Kidney glomerular epithelial cell (primary cell): ENCODE data around the gene CERS6.
"Not testable (repeated sequence)": the region's sequence is repeated elsewhere in the genome, so short reads cannot be mapped to it uniquely, and the experiment has no call there.

Source experiments
- DNase-seq: peaks from one replicate; lab custom pipeline; 2025; lab: John Stamatoyannopoulos, UW

CERS6 gene

DNA sequence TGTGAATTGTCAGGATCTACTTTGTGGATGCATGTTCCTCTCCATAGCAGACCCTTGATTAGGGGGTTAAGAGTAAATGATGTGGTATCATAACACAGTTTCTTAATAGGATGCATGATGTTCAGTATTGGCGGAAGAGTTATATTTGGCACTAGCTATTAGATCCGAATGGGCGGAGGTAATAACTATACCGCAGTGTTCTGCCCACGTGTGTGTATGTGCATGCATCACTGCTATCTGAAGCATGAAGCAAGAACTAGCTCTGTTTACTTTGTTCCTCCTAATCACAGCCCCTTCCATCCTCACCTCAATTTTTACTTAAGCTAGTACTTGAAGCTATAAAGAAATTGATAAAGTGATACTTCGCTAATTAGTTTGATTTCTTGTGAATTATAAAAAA is 186.8 kb downstream of the CERS6 start:
- no peak for DNase-seq

DNA sequence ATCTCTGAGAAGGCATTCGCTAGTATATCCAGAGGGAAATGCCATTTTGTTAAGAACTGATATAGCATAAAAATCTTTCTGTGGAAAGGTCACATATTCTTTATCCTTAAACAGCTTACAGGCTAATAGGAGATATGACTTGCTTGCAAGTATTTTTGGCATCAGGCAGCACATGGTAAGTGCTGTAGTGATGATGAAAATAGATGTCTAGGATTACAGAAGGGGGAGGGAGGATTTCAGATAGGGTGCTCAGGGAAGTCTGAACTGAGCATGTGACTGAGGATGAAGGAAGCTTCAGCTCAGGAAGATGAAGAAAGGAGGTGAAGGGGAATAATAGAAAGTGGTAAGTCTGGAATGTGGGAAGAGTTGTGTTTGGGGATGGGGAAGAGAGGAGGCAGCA is 187.9 kb downstream of the CERS6 start:
- DNase-seq = no peak

DNA sequence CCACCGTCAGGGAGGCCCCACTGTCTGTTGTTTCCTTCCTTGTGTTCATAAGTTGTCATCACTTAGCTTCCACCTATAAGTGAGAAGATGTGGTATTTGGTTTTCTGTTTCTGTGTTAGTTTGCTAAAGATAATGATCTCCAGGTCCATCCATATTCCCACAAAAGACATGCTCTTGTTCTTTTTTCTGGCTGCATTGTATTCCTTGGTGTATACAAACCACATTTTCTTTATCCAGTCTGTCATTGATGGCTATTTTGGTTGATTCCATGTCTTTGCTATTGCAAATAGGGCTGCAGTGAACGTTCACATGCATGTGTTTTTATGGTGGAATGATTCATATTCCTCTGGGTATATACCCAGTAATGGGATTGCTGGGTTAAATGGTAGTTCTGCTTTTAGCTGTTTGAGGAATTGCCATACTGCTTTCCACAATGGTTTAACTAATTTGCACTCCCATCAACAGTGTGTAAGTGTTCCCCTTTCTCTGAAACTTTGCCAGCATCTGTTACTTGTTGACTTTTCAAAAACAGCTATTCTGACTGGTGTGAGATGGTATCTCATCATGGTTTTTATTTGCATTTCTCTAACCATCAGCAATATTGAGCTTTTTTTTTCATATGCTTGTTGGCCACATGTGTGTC is 189.7 kb downstream of the CERS6 start:
- no peak for DNase-seq

DNA sequence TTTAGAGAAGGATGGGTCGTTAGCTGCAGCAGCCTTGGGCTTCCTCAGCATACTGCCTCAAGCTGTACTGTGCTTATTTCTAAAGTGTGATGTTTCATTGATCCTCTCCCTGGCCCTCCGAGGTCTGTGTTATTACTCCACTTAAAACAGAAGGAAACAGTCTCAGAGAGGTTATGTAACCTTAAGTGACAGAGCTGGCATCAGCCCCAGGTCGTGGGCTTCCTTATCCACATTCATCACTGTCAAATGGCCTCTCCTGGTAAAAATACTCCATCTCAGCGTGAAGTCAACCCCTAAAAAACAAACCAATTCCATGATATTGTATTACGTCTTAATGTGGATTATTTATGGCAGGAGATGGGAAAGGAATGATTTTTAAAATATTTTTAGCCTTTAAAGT is 193.0 kb downstream of the CERS6 start:
- DNase-seq = no peak

DNA sequence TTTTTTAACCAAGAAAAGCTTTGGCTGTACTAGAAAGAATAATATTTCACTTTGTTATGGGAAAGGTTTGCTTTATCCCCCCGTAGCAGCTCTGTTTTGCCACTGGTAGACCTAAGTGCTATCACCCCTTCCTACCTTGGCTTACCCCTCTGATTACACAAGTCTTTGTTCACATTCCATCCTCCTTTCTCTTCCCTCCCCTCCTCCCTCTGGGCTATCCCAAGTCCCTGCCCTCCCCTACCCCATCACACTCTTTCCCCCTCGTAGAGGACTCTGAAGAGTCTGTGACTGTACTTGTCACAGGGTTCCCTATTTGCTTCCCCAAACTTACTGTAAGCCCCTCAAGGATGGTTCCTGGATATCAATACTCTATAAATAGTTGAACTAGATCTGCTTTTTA is 193.5 kb downstream of the CERS6 start:
- DNase-seq = no peak

DNA sequence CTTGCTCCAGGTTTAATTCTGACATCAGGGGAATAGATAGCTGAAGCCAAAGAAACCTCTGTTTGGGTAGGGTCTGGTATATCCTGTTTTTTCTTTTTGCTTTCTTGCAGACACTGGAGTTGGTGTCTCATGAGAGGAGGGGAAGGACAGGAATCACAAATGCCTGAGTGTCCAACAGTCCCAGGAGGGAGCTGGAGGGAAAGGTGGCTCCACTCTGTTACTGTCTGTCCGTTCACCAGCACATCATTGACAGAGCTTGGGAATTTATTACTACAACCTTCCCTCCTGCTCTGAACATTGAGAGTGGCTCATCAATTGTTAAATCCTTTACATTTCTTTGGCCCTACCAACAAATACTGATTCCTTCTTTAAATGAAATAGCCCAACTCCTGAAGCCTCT is 194.1 kb downstream of the CERS6 start:
- no peak for DNase-seq

DNA sequence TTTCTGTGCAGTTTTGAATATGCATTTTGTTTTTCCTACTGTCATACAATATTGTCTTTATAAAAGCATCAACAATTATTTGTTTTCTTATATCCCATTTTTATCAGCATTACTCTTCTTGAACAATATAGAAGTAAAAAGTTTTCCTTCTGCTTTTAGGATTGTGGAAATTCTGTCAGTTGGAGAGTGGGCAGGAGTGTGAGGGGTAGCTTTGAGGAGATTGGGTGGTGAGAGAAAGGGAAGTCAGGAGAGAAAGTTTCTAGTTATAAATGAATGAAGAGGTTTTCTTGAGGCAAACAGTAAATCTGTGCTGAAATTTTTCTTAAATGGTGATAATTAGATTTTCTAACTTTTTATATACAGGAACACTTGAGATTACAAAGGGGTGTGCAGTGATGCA is 194.7 kb downstream of the CERS6 start:
- no peak for DNase-seq

DNA sequence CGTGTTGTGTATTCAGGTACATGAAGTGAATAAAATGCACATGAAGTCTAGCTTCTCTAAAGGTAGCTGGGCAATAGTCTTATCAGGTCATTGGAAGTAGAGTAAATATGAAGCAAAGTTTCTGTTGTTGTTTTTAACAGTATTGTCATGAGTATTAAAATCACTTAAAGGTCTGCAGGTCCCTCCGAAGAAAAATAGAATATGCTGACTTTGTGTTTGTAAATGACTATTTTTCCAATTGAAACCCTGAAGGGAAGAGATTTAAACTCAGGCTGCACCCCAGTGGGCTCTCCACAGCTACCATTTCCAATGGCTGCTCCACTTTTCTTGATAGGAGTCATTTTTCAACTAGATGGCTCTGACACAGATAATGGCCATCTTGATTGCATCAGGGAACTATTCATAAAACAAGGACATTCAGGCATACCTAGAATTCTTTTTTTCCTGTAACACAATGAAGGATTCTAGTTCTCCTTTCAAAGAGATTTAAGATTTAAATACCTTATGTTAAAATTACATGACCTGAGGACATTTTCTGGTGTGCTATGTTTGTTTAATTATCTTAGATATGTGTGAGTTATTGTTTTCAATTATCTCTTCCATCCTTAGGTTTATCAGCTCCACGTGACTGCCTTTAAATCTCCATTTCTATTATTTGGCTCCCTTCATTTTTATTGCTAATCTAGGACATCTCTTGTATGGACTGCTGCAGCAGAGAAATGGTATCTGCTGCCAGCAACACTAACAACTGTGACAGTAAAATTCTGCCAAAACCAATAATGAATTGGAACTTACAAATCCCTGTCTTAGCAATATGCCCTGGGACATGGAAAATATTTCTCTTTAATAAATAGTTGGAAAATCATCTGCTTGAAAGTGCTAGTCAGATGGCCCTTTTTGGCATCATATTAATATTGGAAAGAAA is 197.2 kb downstream of the CERS6 start:
- DNase-seq = no peak

DNA sequence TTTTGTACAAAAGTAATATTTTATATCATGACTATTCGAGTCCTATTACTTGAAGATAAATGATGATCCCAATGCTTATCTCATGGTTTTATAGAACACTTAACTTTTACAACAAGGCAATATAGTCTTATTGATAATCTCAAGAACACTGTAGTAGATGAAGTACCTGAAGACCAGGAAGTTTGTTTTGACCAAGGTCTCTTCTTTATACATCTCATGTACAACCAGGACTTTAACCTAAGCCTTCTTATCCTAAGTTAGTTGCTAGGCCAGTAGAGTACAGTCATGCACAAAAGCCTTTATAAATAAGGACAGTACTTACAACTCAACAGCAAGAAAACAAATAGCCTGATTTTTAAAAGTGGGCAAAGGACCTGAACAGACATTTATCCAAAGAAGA is 198.6 kb downstream of the CERS6 start:
- no peak for DNase-seq

DNA sequence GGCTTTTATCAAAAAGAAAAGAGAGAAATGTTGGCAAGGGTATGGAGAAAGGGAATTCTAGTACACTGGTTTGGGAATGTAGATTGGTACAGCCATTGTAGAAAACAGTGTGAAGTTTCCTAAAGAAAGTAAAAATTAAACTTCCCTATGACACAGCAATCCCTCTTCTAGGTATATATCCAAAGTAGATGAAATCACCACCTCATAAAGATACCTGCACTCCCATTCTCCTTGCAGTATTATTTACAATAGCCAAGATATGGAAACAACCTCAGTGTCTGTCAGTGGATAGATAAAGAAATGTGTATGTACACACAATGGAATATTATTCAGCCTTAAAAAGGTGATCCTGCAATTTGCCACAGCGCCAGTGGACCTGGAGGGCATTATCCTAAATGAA is 199.1 kb downstream of the CERS6 start:
- DNase-seq = no peak

DNA sequence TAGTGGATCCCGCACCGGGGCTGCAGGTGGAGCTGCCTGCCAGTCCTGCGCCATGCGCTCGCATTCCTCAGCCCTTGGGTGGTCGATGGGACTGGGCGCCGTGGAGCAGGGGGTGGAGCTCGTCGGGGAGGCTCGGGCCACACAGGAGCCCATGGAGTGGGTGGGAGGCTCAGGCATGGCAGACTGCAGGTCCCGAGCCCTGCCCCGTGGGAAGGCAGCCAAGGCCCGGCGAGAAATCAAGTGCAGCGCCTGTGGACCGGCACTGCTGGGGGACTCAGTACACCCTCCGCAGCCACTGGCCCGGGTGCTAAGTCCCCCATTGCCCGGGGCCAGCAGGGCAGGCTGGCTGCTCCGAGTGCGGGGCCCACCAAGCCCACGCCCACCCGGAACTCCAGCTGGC is 201.3 kb downstream of the CERS6 start:
- not testable (repeated sequence) for DNase-seq

DNA sequence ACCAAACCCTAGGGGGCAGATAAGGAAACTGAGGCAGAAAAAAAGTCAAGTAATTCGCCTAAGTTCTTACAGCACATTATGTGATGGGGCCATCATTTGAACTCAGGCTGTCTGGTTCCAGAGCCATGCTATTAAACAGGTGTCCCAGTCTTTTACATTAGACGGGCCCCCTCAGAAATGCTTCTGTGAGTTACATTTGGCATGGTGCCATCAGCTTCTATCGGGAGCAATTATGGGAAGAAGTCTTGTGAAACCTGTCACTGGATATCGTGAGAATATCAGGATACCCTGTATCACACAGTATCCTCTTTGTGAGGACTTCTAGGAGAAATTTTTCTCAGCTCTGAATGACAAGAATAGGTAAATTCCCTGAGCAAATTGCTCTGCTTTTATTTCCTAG is 202.6 kb downstream of the CERS6 start:
- DNase-seq = no peak

DNA sequence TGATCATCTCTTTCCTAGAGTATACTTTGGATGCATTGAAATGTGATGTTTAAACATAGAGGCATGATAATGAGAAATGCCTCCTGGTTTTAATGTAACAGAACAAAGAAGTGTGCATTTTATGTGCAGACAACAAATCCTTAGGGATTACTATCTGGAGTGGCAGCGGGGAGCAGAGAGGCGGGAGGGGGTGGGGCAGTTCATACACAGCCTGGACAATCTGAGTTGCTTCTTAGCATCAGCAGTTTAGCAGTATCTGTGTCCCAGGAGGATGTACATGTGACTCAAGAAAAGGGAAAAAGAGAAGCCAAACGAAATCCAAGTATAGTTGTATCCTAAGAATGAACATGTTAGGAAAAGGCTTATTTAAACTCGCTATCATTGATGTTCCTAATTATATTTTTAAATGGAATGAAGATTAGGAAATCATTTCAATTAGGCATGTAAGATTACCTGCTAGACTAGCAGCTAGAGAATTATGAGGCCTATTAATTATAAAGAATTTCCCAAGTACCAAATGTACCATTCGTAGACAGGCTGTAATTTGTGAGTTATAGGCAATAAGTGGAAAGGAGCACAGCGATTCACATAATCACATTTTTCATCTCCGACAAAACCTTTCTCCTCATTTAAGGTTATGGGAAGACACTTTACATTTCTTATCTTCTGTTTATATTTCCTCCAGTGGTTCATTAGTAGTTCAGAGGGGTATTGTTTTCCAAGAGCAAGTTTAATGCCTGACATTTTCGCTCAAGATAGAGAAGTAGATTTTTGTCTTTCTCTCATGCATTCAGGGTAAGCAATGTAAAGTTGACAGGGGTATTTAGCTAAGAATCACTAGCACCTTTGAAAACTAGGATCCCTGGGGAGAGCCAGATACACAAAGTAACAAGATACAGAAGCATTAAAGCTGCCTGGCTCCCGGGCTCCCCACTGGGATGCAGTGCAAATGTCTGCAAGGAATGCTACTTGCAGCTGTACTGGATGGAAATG is 205.1 kb downstream of the CERS6 start:
- DNase-seq = no peak

DNA sequence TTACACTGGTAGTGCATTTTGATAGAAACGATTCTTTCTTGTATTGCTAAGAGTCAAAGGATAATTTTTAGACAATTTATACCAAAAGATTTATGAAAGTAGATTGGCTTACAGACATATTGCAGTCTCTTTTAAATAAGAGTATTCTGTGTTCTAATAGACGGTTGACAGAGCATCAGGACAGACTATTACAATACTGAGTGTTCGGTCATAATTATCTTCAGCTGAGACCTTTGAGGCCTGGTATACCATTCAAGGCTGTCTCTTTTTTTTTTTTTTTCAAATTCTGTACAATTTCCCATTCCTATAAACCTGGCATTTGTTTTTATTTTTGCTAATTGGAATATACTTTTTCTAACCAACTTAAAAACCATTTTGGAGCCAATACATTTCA is 205.8 kb downstream of the CERS6 start:
- no peak for DNase-seq

DNA sequence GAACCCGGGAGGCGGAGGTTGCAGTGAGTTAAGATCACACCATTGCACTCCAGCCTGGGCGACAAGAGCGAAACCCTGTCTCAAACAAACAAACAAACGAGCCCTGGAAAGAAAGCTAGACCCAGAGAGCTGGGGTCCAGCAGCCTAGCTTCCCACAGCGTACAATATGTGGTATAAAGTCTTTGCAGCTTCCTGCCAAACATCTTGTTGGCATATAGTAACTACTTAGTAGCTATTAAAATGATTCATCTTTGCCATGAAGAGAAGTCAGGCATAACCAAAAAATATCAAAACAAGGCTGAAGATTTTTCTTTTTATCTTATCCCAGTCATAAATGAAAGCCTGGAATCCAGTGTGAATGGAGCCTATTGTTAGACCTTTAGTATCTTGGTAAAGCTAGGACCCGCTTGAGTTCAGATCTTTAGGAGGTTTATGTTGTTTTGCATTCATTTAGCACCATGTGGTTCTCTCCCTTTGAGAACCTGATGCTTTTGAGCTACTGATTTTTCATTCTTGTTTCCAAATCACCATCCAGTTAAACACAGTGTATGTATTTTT is 206.7 kb downstream of the CERS6 start:
- no peak for DNase-seq

DNA sequence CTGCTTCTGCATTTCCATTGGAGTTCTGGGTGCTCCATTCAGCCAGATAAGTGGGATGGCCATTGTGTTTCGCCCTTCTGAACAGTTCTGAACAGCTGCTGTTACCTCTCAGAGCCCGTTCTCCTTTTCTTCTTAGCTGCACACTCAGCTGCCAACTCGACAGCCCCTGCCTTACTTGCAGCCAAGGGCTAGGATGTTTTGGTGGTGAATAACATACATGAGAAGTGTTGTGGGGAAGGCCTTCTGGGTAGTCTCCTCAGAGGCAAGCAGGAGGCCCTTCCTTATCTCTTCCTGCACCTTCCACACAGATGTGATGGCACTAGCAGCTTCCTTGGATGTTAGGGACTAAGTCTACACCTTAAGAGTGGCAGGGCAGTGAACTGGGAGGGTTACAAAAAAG is 207.9 kb downstream of the CERS6 start:
- no peak for DNase-seq

DNA sequence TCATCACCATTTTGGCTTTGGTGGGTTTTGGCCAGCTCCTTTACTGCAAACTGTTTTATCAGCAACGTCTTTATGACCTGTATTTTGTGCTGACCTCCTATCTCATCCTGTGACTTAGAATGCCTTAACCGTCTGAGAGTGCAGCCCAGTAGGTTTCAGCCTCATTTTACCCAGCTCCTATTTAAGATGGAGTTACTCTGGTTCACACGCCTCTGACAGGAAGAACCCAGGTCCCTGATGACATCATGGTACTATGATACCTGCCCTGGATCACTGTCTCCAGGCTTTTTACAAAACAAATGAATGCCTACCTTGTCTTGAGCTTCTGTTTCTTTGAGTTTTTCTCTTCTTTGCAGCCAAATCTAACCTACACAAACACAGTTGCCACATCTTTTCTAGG is 208.6 kb downstream of the CERS6 start:
- not testable (repeated sequence) for DNase-seq

DNA sequence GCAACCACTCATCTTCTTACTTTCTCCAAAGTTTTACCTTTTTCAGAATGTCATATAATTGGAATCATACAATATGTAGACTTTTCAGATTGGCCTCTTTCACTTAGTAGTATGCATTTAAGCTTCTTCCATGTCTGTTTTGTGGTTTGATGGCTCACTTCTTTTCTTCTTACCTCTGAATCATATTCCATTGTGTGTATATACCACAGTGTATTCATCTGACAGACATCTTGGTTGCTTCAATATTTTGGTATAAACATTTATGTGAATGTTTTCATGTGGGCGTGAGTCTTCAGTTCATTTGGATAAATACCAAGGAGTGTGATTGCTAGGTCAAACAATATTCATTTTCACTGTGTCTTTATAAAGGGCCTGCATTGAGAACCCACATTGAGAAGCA is 210.3 kb downstream of the CERS6 start:
- DNase-seq = no peak

DNA sequence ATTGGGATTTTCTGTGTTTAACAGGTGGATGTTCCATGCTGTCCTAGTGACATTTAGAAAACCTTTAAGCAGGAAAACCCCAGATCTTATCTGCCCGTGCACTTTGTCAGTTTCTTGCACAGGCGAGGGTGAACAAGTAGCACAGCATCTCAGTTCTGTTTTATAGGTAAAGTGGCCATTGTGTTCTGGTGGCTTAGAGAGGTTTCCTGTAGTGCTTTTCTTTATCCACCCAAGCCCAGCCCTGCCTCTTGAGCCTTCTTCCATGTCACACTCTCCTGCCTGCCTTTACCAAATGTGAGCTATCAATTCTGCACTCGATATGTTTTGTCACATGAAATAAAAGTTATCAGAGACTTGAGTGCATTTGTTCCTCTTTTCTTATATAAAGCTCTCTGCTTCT is 211.1 kb downstream of the CERS6 start:
- no peak for DNase-seq

DNA sequence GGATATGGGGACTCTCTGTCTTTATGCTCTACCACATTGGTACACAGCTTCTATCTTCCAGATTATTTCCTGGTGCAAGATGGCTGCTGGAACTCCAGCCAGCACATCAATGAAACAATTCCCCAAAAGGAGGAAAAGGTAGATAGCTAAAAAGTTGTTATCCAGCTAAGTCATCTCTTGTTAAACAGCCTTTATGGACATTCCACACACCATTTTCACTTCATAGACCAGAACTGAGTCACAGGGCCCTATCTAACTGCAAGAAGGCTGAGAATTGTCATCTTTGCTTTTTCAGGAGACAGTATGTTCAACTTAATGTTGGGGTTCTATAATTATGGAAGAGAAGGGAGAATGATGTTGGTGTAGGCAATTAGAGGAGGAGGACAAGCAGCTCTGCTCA is 213.1 kb downstream of the CERS6 start:
- DNase-seq = no peak

DNA sequence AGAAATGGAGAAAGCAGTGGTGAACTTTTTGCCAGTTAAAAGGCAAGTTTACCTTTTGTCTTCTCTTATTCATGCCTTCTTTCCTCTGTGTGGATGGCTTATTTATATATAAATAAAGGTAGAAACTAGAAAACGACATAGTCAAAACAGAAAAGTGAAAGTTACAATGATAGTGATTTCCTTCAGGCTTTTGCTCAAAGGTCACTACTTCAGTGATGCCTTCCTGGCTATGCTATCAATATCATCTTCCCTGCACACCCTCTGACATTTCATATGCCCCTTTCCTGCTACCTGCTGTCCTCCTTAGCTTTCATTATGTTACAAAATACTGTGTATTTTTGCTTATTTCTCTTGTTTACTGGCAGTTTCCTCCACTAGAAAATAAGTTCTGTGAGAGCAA is 214.4 kb downstream of the CERS6 start:
- no peak for DNase-seq

DNA sequence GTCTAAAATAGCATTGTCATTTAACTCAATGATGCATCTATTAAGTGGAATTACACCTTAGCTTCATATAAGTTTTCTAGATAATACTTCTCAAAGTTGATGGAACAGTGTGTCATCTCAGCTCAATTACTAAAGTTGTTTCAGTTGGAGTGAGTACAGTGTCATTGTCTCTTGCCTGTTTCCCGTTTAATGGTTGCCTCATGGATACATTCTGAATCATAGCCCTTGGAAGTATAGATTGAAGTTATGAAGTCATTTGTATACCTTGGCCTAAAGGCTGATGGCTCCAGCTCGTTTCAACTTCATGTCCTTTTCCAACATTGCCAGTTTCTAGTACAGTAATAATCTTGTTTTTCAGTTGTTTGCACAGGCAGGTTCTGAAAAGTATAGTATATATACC is 215.9 kb downstream of the CERS6 start:
- no peak for DNase-seq
